Endothelial cell of hepatic sinusoid (primary cell): ENCODE data around the gene RGS6.
"Not testable (repeated sequence)": the region's sequence is repeated elsewhere in the genome, so short reads cannot be mapped to it uniquely, and the experiment has no call there.

Experiments
- in situ Hi-C: cut with HindIII; loops from 2 replicates; pipeline ENCODE4 v1.10.0; 2017; ENCODE audit warnings: low sequenced_read_pairs

RGS6 gene

DNA sequence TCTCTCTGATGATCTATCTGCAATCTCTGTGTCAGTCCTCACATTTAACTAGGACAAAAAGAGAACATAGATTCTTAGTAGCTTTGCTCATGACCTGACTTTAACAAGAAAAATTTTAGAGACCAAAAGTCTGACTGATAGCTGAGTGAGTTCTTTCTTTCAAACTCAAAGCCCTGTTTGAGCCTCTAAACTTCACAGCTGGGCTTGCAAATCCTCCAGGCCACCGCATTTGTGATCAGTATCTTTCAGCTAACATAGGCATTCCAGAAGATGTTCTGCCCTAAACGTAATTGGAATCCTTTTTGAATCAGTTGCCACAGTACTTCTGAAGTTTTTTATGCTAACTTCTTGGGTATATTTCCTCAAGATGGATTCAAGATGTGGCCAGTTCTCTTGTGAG lies 502.6 kb downstream of the RGS6 start:
- in situ Hi-C loops = no loop called here

DNA sequence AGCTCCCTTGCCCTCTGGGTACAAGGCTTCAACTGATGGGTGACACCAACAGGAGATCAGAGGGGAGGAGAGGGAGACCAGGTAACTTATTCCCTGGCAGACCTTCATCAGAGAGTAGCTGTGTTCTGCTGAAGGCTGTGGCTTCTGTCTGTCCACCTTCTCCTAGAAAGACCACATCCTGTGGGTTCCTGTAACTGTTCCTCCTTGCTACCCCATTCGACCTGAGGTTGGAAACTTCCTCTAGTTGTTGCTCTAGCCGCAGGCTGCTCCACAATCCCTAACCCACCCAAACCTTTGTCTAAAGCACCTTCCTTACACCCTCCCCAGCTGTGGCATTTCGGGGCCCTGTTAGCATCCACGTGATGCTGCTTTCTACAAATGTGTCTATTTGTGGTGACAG lies 507.5 kb downstream of the RGS6 start:
- in situ Hi-C loops = no loop called here

DNA sequence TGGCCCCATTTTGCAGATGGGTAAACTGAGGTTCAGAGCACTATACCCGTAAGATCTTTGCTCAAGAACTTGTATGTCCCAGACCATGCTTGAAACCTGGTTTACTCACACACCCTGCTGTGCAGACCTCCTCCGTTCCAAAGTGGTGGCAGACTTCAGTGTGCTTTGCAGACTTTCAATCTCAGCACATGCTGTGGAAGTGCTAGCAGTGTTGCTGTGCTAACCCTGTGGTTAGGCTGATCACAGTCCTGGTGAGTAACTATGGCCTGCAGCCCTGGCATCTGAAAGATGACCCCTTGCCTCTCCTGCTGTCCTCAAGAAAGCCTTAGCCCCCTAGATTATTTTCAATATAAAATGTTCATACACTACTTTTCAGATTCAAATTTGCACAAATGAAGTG lies 511.0 kb downstream of the RGS6 start:
- in situ Hi-C loops = no loop called here

DNA sequence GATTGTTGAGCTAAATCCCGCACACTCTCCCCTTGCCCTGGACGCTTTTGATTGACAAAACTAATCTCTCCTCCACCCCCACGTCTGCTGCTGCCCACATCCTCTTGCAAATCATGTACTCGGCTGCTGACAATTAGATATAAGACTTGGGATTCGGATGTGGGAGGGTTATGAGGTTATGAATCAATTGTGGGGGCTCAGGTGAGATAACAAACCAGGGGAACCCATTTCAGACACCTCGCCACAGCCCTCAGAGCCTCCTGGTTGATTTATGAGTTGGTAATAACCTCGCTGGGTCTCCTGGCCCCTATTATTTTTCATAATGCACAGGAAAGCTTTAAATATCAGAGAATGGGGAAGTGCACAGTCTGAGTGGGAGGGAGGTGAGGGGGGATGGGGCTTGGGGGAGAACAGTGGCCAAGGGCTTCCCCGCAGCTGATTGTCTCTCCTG lies 511.8 kb downstream of the RGS6 start:
- in situ Hi-C loops = no loop called here

DNA sequence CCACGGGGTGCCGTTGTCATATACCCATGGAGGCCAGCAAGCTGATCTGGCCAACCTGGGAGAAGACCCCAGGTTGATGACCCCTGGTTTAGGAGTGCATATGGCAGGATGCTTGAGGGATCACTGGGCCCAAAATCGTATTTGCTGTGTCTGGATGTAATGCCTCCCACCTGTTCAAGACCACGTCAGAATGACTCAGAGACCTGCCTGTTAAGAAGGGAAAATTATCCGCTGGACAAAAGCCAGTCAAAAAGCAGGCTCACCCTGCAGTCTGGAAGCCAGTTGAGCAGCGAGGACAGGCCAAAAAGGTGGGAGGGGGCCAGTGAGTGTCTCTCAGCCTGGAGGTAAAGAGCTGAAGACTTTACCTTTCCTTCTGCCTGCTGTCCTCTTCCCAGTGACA lies 512.5 kb downstream of the RGS6 start:
- in situ Hi-C loops = no loop called here

DNA sequence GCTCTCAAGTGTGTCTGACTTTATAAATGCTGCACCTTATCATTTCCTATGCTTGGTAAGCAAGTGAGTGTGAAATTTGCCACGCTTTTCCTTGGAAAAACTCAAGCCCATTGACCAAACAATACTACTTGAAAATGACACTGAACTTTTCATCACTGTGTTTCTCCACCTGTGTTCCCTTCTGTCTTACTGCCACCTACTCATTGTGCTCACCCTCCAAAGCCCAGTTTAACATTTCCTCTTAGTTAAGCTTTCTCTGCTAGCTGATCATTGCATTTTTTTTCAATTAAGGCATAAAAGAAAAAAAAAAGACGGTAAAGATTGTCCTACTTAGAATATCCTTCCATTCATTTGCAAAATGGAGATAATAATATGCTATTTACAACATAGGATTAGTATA lies 516.0 kb downstream of the RGS6 start:
- in situ Hi-C loops = no loop called here

DNA sequence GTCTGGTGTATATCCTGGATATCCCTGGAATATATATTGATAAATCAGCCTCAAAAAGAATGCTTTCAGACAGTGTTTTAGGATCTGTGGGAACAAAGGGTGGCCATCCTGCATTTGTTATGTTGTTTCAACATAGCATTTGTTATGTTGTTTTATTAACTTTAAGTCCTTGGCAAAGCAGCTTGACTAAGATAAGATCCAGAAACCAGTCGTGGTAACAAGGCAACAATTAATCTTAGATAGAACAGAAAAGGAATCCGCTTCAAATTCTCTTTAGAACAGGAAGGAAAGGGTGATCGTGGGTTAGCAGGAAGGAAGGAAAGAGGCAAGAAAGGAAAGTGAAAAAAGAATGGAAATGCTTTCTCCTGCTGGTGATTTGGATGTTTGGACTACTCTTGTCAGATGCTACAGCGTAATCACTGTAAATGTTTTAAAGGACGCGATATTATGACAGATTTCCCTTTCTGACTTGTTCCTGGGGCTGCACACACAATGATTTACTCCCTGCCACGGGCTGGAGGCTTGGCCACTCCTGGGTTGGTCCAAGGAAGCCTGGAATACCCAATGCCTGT lies 518.3 kb downstream of the RGS6 start:
- in situ Hi-C loops = no loop called here

DNA sequence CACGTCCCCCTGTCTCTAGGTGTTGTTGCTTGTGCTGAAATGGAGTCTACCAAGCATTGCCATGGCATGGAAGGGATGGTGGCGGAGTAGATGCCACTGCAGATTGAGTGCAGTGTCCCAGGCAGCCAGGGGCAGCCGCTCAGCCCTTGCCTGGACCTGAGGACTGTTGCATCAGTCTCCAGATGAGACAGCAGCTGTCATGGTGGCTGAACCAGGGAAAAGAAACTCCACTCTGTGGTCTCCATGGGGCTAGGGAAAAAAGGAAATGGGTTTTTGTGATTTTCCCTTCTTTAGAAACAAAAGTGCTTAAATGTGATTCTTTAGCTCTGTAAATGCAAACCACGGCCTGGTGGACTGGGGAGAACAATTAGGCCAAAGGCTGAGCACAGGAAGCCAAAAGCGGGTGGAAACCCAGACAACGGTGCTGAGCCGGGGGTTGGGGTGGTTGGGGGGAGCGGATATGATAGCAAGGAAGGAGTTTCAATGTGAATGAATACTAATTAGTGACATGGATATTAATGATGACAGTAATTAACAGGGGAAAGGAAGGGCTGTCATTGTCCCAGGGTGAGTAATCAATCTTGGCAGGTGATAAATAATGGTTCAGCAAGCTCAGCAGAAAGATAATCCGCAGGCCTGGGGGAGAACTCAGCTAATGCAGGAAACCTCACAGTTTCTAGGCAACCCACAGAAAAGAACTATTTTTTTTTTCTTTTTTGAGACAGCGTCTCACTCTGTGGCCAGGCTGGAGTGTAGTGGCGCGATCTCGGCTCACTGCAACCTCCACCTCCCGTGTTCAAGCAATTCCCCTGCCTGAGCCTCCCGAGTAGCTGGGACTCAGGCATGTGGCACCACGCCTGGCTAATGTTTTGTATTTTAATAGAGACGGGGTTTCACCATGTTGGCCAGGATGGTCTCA lies 519.1 kb downstream of the RGS6 start:
- in situ Hi-C loops = no loop called here

DNA sequence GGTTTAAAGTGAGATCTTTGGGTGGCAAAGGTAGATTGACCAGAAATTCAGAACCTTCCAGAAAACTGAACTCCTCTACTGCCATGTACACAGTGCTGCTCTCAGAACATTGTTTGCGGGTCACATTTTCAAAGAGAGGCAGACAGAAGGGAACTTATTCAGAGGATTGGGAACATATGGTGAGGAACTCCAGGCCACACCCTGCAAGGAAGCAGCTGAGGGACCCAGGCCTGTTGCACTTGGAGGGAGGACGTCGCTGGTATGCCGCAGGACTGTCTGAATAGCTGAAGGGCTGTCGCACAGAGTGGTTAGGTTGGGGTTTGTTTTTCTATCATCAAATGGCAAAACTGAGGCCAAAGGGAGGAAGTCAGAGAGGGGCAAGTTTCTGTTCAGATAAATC lies 520.5 kb downstream of the RGS6 start:
- in situ Hi-C loops = no loop called here

DNA sequence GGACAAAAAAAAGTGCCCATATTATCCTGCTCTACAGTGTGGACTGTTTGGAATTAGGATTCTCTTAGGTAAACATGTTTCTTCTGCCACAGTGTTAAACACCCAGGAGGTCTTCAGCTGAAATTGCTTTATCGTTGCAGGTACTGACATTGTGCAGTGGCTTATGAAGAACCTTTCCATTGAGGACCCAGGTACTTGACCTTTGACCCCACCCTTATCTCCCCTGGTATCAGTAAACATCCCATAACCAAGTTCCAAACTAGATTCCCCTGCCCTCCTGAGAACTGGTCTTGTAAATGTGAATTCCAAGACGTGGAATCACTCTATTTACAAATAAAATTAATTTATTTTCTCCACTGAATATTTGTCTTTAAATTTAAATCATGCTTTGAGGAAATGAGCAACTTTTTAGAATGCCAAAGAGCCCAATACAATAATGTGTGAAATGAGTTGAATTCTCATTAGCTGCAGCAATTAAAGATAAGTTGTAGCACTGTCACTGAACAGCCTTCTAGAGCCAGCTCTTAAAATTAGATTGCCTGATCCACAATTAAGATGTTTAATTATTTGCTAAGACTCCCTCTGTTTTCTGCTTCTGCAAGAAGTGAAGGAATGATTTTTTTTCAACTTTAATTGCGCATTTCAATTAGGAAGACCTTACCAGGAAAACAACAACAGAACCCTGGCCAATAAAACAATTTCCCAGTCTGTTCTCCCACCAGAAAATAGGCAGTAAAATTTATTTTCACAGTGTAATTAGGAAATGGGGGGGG lies 522.3 kb downstream of the RGS6 start:
- in situ Hi-C loops = no loop called here

DNA sequence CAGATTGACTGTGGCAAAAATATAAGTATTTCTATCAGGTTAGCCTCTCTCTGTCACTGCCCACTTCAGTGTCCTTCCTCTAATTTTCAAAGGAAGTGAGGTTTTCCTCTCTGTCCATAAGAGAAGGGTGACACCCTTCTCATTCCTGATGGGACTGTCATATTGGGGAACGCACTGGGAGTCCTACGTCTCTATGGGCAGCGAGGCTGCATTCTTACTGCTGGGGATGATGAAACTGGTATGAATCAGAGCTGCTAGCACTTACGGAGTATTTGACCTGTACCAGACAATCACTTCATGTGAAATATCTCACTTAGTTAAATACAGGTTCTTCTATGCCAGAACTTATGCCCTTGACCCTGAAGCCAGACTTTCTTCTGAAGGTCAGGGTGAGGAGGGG lies 525.4 kb downstream of the RGS6 start:
- in situ Hi-C loops = no loop called here

DNA sequence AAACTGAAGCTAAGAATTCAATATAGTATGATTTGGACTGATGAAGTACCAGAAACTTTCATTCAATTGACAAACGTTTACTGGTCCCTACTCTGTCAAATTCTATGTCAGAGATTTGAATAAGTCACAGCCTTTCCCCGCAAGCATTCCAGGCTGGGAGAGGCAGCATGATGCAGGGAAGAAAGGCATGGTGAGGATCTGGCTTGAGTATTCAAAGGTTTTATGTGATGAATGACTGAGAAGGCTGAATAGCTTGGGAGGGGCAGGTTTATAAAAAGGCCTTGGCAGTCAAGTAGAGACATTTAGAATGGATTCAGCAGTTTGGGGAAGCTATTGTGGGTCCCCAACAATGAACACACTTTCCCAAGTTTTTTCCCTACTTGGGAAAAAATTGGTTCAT lies 529.8 kb downstream of the RGS6 start:
- in situ Hi-C loops = no loop called here

DNA sequence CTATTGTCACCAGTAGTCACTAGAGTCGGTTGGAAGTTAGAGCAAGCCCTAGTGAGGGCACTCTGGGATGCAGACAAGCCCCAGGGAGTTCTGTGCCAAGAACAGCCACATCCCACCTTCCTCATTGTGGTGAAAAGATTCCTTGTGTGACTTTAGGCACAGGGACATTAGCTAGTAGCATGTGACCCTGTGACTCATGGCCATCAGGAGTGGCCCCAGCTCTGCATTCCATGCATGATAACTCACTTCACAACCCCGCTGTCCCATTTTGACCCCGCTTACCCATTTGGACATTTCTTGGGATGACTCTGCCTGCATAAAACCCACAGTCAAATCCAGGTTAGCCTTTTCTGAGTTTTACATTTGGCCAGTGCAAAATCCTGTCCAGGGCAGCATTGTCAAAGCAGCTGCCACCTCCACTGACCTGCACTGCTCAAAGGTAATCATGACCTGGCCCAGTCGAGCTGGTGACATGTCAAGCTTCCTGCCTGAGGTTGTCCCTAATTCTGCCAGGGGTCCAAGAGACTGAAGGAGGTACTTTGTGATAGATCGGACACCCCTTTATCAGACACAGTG lies 531.1 kb downstream of the RGS6 start:
- in situ Hi-C loops = no loop called here

DNA sequence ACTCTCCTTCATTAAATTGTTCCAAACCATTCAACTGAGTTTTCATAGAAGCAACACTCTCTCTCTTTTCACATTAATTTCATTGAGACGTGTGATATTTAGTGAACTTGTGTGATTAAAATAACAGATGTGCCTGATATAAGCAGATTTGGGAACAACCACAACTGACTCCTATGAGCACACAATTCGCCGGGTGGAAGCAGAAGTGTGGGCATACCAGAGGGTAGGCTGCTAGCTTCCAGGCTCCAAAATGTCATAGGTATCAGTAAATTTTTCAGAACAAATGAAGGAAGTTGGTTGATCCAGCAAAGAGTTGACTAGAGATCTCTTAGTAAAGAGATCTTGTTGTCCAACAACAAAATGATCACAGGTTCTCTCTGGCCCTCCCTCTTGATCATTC lies 532.0 kb downstream of the RGS6 start:
- in situ Hi-C loops = no loop called here

DNA sequence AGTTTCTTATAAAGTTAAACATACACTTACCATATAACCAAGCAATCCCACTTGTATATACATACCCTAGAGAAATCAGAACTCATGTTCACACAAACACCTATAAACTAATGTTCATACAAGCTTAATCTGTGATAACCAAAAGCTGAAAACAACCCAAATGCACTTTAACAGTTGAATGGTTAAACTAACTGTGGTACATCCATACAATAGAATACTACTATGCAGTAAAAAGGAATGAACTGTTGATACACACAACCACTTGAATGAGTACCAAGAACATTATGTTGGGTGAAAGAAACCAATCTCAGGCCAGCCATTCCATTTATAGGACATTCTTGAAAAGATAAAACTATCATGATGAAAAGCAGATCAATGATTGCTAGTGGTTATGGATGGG lies 534.1 kb downstream of the RGS6 start:
- in situ Hi-C loops = no loop called here

DNA sequence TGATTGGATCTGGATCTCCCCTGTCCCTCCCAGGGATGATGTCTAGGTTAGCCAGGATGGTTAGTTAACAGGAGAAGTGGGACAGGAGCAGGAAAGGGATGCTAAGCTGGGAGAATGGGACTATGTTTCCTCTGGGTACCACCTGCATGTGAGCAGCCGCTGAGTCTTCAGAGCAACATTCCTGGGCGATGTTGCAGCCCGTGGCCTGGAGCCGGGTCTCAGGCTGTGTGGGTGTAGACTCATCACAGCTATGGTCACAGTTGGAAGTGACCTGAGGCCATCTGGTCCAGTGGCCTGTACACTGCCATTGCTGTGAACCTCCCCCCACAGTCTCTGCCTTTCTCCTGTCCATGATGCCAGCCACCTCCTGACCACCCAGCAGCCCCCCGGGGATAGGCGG lies 539.1 kb downstream of the RGS6 start:
- in situ Hi-C loops = no loop called here

DNA sequence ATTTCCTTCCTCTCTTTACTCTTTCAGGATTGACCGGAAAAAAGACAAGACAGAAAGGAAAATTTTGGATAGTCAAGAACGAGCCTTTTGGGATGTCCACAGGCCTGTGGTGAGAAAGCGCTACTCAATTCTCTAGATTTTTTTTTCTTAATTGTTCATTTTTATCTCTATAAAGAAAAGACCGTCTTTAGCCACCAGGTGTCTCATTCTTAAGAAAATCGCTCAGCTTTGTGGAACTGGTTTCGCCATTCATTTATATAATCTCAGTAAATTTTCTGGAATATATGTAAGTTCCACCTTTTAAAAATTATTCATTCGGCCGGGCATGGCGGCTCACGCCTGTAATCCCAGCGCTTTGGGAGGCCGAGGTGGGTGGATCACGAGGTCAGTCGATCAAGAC lies 540.6 kb downstream of the RGS6 start:
- in situ Hi-C loops = no loop called here

DNA sequence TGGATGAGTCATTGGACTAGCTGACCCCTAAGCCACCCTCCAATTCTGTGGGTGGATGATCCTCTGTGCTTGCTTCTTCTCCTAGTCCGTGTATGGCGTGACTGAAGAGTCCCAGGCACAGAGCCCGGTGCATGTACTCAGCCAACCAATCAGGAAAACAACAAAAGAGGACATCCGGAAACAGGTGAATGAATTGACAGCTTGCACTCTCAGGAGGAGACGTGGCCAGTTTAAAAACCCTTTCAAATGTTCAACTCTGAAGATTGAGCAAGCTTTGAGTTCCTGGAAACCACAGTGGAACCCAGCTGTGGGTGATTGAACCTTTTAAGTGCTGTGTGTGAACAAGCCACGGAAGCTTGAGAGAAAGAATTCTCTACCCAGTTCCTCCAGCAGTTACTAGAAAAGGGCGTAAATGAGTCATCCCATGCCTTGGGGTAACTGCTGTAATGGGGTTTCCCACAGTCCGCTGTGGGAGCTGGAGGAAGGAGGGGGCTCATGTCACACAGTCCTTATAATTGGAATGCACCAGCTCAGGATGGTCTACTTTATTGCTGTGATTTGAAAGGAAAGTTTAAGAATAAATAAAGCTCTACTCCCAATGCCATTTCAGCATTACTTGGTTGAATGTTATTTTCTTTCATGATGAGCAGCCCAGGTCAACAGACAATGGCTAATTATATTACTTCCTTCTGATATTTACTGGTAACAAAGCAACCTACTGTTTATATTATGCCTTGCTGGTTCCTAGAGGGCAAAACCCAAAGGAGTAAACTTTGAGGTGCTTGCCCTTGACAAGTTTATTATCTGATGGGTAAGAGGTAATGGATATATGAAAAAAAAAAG lies 544.6 kb downstream of the RGS6 start:
- in situ Hi-C loops = no loop called here

DNA sequence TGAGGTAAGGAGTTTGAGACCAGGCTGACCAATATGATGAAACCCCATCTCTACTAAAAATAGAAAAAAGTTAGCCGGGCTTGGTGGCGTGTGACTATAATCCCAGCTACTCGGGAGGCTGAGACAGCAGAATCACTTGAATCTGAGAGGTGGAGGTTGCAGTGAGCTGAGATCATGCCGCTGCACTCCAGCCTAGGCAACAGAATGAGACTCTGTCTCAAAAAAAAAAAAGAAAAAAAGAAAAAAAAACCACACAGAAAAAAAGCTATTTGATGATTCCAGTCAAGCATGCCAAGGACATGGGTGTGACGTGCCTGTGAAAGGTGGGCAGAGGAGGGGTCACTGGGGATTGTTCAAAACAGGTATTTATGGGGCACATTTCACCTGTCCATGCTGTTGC lies 545.3 kb downstream of the RGS6 start:
- in situ Hi-C loops = not testable (repeated sequence)

DNA sequence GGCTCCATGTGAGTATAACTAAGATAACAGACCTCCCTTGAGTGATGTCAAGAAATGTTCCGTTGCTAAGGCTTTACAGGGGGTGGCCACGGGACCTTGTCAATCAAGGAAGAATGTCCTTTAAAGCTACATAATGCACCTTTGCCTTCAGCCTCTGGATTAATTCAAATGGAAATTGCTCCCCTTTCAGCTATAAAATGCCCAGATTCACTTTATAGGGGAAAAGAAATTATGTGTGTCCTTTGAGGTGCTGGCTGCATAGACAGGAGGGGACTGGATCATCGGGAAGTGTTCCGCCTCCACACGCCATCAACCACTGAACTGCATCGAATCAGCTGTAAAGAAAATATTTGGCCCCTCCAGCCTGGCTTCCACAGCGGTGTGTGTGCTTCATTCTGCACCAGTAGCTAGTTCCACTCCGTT lies 546.3 kb downstream of the RGS6 start:
- in situ Hi-C loops = no loop called here
